Aorta (tissue), 5 donors: ENCODE data around the gene BTBD1. TPM values are rescaled to one million over a fixed set of nuclear protein-coding genes. Genes with fewer than 3 reads are reported as not detected.
"Not testable (repeated sequence)": the region's sequence is repeated elsewhere in the genome, so short reads cannot be mapped to it uniquely, and the experiment has no call there.

Source experiments
- ATAC-seq: fragments of 200-7000 bp; cut with Tn5 transposase; one replicate; pipeline ENCODE4 v1.9.1; 2022; ENCODE audit warnings: moderate library complexity; ENCODE audit not compliant: low FRiP score
- DNase-seq, 2 donors: peaks; one replicate each; pipeline ENCODE4 v3.0.0-alpha.2; 2020
- H3K27ac ChIP-seq, 2 donors: one replicate each; pipeline ENCODE4 v1.5.1; 2013; ENCODE audit warnings: low read length in 2 of 2, mild to moderate bottlenecking in 2 of 2, moderate library complexity in 2 of 2, control low read depth in 1 of 2, inconsistent platforms in 1 of 2, low read depth in 1 of 2
- H3K27me3 ChIP-seq, 2 donors: one replicate each; pipeline ENCODE4 v1.6.1; 2013; ENCODE audit warnings: control low read depth in 1 of 2, low read length in 1 of 2, mild to moderate bottlenecking in 1 of 2, moderate library complexity in 1 of 2; ENCODE audit not compliant: insufficient read depth in 2 of 2, control insufficient read depth in 1 of 2
- H3K36me3 ChIP-seq, 2 donors: one replicate each; pipeline ENCODE4 v1.6.1; 2013; ENCODE audit warnings: control low read depth in 1 of 2, low read length in 1 of 2, mild to moderate bottlenecking in 1 of 2; ENCODE audit not compliant: insufficient read depth in 2 of 2, control insufficient read depth in 1 of 2
- H3K4me1 ChIP-seq, 2 donors: one replicate each; pipeline ENCODE4 v1.6.1; 2013; ENCODE audit warnings: low read length in 2 of 2, control low read depth in 1 of 2, mild to moderate bottlenecking in 1 of 2, moderate library complexity in 1 of 2; ENCODE audit not compliant: insufficient read depth in 2 of 2, control insufficient read depth in 1 of 2
- H3K4me3 ChIP-seq, 2 donors: one replicate each; pipeline ENCODE4 v1.5.1; 2013; ENCODE audit warnings: low read length in 2 of 2, control low read depth in 1 of 2, mild to moderate bottlenecking in 1 of 2
- H3K9me3 ChIP-seq: one replicate; pipeline ENCODE4 v1.6.1; 2013; ENCODE audit warnings: mild to moderate bottlenecking, low read length; ENCODE audit not compliant: control insufficient read depth
- WGBS, 2 donors: extraction: QIAGEN DNeasy Blood & Tissue Kit; methylation state at CpG; one replicate each; pipeline ENCODE4 v1.1.7; 2013; 5-methylcytosine and 5-hydroxymethylcytosine counted together
- intact Hi-C, 2 donors: fragments of 100-400 bp; cut with DNase I; formaldehyde crosslinking; loops; one replicate each; pipeline versions ENCODE4 v1.14.2 to v1.15.0; 2022
- polyA plus RNA-seq, 2 donors: library from polyadenylated mRNA; stranded (reverse); fragments of 200-250 nt; gene quantifications; one replicate each; pipeline ENCODE4 v1.2.3, GENCODE V29; 2013
- total RNA-seq, 2 donors: library from RNA; stranded (reverse); fragmentation: NEBNext Ultra II Directional; extraction: Animal tissue kit (Norgen Biotek cat#: 25700); gene quantifications; one replicate each; pipeline ENCODE4 v1.2.1, GENCODE V29; 2021
- donor health status: healthy with polysubstance abuse.
- donor health status: Bipolar disorder and iron deficiency.
- donor health status: DM: no; HTN: no; CAD: no.
- donor health status: DM: no; HTN: no; CAD: no.
- donor health status: DM: yes; HTN: yes; CAD: no.

BTBD1 gene
- total and polyA plus RNA-seq, 4 donors, result 21.0 to 47.8 (median 35.2) TPM

DNA sequence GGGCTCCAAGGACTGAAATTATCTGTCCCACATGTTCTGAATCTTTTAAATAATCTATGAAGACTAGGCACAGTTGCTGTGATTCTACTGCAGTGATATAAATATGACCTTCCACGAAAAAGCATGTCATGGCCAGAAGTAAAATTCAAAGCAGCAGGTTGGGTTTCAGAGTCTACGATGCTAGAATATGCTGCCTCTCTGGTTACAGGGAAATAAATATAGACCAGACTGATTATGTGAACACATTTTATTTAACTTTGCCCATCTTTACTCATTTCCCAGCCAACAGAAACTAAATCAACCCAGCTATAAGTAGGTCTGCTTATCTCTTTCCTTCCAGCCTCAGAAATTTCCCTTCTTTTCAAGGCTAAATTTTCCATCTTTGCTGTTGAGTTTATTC lies 20.5 kb upstream of the BTBD1 start:
- Histone ChIP-seq H3K4me3 (no peak overlapping the region), H3K9me3 (no peaks in the 10 kb centered on the region), H3K4me1 (no peaks in the 10 kb centered on the region), H3K27ac (no peak overlapping the region), H3K27me3 (no peaks in the 10 kb centered on the region), H3K36me3 (no peaks in the 10 kb centered on the region)
- DNase-seq (no peak), ATAC-seq (no peak)
- intact Hi-C loops, result no loop called here
- whole genome bisulfite sequencing, 2 donors, result 31 to 46% methylated on average over 2 of the region's 2 CpGs

DNA sequence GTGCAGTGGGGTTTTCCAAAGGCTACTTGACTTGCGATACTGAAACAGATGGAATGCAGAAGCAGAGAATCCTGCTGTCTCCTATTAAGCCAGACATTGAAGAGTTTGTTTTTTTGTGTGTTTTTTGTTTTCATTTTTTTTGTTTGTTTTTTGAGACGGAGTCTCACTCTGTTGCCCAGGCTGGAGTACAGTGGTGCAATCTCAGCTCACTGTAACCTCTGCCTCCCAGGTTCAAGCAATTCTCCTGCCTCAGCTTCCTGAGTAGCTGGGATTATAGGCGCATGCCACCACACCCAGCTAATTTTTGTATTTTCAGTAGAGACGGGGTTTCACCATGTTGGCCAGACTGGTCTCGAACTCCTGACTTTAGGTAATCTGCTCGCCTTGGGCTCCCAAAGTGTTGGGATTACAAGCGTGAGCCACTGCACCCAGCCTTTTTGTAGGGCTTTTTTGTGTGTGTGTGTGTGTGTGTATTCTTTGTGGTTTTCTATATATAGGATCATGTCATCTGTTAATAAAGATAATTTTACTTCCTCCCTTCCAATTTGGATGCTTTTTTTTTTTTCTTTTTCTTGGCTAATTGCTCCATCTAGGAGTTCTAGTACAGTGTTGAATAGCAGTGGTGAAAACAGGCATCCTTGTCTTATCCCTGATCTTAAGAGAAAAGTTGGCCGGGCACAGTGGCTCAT lies 19.0 kb upstream of the BTBD1 start:
- H3K27ac ChIP-seq, intact Hi-C loops, H3K9me3 ChIP-seq, H3K36me3 ChIP-seq, H3K4me3 ChIP-seq, ATAC-seq, H3K27me3 ChIP-seq, H3K4me1 ChIP-seq, DNase-seq: not testable (repeated sequence)
- 94 to 95% methylated on average over 8 of the region's 8 CpGs for WGBS, 2 donors

- H3K27ac ChIP-seq, H3K9me3 ChIP-seq, DNase-seq, intact Hi-C loops, H3K4me3 ChIP-seq, ATAC-seq, H3K27me3 ChIP-seq, H3K4me1 ChIP-seq, H3K36me3 ChIP-seq: not testable (repeated sequence)
- 79 to 87% methylated on average over 3 of the region's 3 CpGs for WGBS, 2 donors
These were observed 18.4 kb upstream of the BTBD1 start for GRCh38 chr15:83085461-83085860.

GRCh38 chr15:83082730-83083386 lies 15.8 kb upstream of the BTBD1 start:
- intact Hi-C loops, result no loop called here
- WGBS, 2 donors, result 62 to 65% methylated on average over 5 of the region's 5 CpGs
- no peak overlapping the region for H3K27ac ChIP-seq

GRCh38 chr15:83081256-83082014 lies 14.4 kb upstream of the BTBD1 start:
- WGBS, 2 donors, result 85 to 90% methylated on average over 5 of the region's 5 CpGs
- H3K9me3 ChIP-seq, result no peaks in the 10 kb centered on the region
- ATAC-seq (no peak), DNase-seq (no peak)
- intact Hi-C loops, result no loop called here
- no peaks in the 10 kb centered on the region for H3K36me3 ChIP-seq
- H3K4me1 ChIP-seq, result no peaks in the 10 kb centered on the region
- H3K27me3 ChIP-seq, result no peaks in the 10 kb centered on the region
- no peak overlapping the region for H3K27ac ChIP-seq
- H3K4me3 ChIP-seq, result no peak overlapping the region

More at GRCh38 chr15:83082730-83083386, 15.8 kb upstream of the BTBD1 start:
- no peaks in the 10 kb centered on the region for H3K27me3 ChIP-seq
- no peaks in the 10 kb centered on the region for H3K4me1 ChIP-seq
- no peaks in the 10 kb centered on the region for H3K9me3 ChIP-seq
- no peak for ATAC-seq
- no peaks in the 10 kb centered on the region for H3K36me3 ChIP-seq
- no peak for DNase-seq
- H3K4me3 ChIP-seq, result no peak overlapping the region

GRCh38 chr15:83078712-83079111 lies 11.7 kb upstream of the BTBD1 start:
- no peak overlapping the region for H3K4me3 ChIP-seq
- H3K4me1 ChIP-seq, result no peaks in the 10 kb centered on the region
- WGBS, 2 donors, result 82 to 83% methylated on average over 7 of the region's 7 CpGs
- peaks cover 0 to 2% of the 10 kb centered on the region in 2 donors for H3K27me3 ChIP-seq
- intact Hi-C loops, result no loop called here
- no peak overlapping the region for H3K27ac ChIP-seq
- no peak for DNase-seq
- ATAC-seq, result no peak
- H3K9me3 ChIP-seq, result peaks cover 3% of the 10 kb centered on the region
- no peaks in the 10 kb centered on the region for H3K36me3 ChIP-seq

- intact Hi-C loops, result no loop called here
- ATAC-seq (no peak), DNase-seq (no peak)
- peaks cover 0 to 4% of the 10 kb centered on the region in 2 donors for H3K27me3 ChIP-seq
- H3K9me3 ChIP-seq, result peaks cover 5% of the 10 kb centered on the region
- H3K27ac ChIP-seq, result no peak overlapping the region
- 3 to 7% methylated on average over 5 of the region's 5 CpGs for WGBS, 2 donors
- H3K4me1 ChIP-seq, result no peaks in the 10 kb centered on the region
- H3K36me3 ChIP-seq, result no peaks in the 10 kb centered on the region
- H3K4me3 ChIP-seq, result no peak overlapping the region
These were observed 10.6 kb upstream of the BTBD1 start for GRCh38 chr15:83077491-83078230.

- H3K36me3 ChIP-seq, ATAC-seq: not testable (repeated sequence)
These were observed 2.2 kb upstream of the BTBD1 start for GRCh38 chr15:83069211-83069642.

More at GRCh38 chr15:83069211-83069642, 2.2 kb upstream of the BTBD1 start:
- H3K27me3 ChIP-seq, H3K4me3 ChIP-seq, H3K27ac ChIP-seq, H3K9me3 ChIP-seq, DNase-seq, H3K4me1 ChIP-seq: not testable (repeated sequence)
- WGBS, 2 donors, result 51 to 67% methylated on average over 6 of the region's 6 CpGs
- intact Hi-C loops, result loop anchor here (5.0 to 10.0 kb wide), 3 partner anchors 57 to 534 kb away; partner anchors contain the start of genes C15orf40 (in 1 of the 2) and HDGFL3 (in 1 of the 2)
